Pancreas (tissue), 10 donors: ENCODE results near the gene KXD1. TPM values are rescaled to one million over a fixed set of nuclear protein-coding genes. Genes with fewer than 3 reads are reported as not detected.
A peak's percentile ranks its signal among the peaks of the same experiment; 100 is the strongest.

Source experiments
- ATAC-seq, 4 donors: fragments of 200-7000 bp; cut with Tn5 transposase; one replicate each; pipeline versions ENCODE4 v1.8.0 to v1.9.1; 2020; ENCODE audit warnings: mild to moderate bottlenecking in 4 of 4, moderate library complexity in 4 of 4
- DNase-seq, 6 donors: peaks; one replicate each; pipeline ENCODE4 v3.0.0-alpha.2; 2020
- FAIRE-seq: peaks from 2 replicates; lab custom pipeline; 2012; peaks lifted over from hg19 to GRCh38; lab: Jason Lieb, UNC
- H3K27ac ChIP-seq, 4 donors: fragments of 200-600 bp; sonication (generic); 1 replicate in 3 of 4; 2 replicates in 1 of 4; pipeline versions ENCODE4 v1.5.0 to v1.8.0; 2020
- H3K27me3 ChIP-seq, 4 donors: fragments of 200-600 bp; one replicate each; pipeline ENCODE4 v1.8.0; 2021
- H3K36me3 ChIP-seq, 3 donors: fragments of 200-600 bp; sonication (generic) in 1 of 3; one replicate each; pipeline versions ENCODE4 v1.5.0 to v1.8.0; 2020 to 2021
- H3K4me1 ChIP-seq, 3 donors: fragments of 200-600 bp; one replicate each; pipeline ENCODE4 v1.8.0; 2021
- H3K4me3 ChIP-seq, 4 donors: fragments of 200-600 bp; sonication (generic) in 2 of 4; one replicate each; pipeline versions ENCODE4 v1.5.0 to v1.8.0; 2020 to 2021
- H3K9me3 ChIP-seq, 4 donors: fragments of 200-600 bp; one replicate each; pipeline ENCODE4 v1.8.0; 2021
- CTCF ChIP-seq, 4 donors: fragments of 200-600 bp; sonication (generic) in 3 of 4; IDR thresholded peaks; one replicate each; pipeline versions ENCODE4 v1.5.0 to v1.8.0; 2021; ENCODE audit warnings: antibody characterized with exemption in 4 of 4
- WGBS, 2 donors: extraction: QIAGEN DNeasy Blood & Tissue Kit; methylation state at CpG; one replicate each; pipeline ENCODE4 v1.1.7; 2013; 5-methylcytosine and 5-hydroxymethylcytosine counted together
- intact Hi-C, 3 donors: fragments of 100-400 bp; cut with DNase I; formaldehyde crosslinking; loops; one replicate each; pipeline versions ENCODE4 v1.11.1 to v1.14.2; 2022
- polyA plus RNA-seq, 2 donors: library from polyadenylated mRNA; stranded (reverse); fragments of 200-250 nt; gene quantifications; one replicate each; pipeline ENCODE4 v1.2.3, GENCODE V29; 2013
- total RNA-seq, 6 donors: library from RNA; stranded (reverse); fragmentation: NEBNext Ultra II Directional in 4 of 6; extraction: Animal tissue kit (Norgen Biotek cat#: 25700) in 4 of 6; gene quantifications; one replicate each; pipeline versions ENCODE4 v1.2.1 to v1.2.4, GENCODE V29; 2021 to 2023
- donor health status: healthy with polysubstance abuse.
- donor health status: DM: no; HTN: no; CAD: no; lungs with moderate emphysema.
- donor health status: DM: no; HTN: no; CAD: no.
- donor health status: control.
- donor health status: control.
- donor health status: Bipolar disorder and iron deficiency.
- donor health status: DM: yes; HTN: yes; CAD: no.
- donor health status: DM: no; HTN: no; CAD: no.
- donor health status: DM: no; HTN: no; CAD: no.
- donor health status: DM: yes; HTN: yes; CAD: no.

The KXD1 gene
- total and polyA plus RNA-seq, 8 donors = 33.4 to 66.9 (median 42.2) TPM

- no peak for FAIRE-seq
- WGBS, 2 donors = 61 to 75% methylated on average over 9 of the region's 9 CpGs
These were observed 51.4 kb downstream of the KXD1 start for GRCh38 chr19:18608805-18609716.

GRCh38 chr19:18609717-18610051 is 52.0 kb downstream of the KXD1 start:
- 16 to 18% methylated on average over 2 of the region's 2 CpGs for WGBS, 2 donors
- no peaks in the 10 kb centered on the region for H3K36me3 ChIP-seq
- ATAC-seq (no peak), FAIRE-seq (no peak), DNase-seq (no peak)
- no peaks in the 10 kb centered on the region for H3K9me3 ChIP-seq
- no peak overlapping the region for H3K27ac ChIP-seq
- intact Hi-C loops = no loop called here
- no peak for TF ChIP-seq CTCF (IDR thresholded peaks at IDR 0.05)
- H3K27me3 ChIP-seq = peaks cover 0 to 29% (median 7%) of the 10 kb centered on the region in 4 donors
- H3K4me3 ChIP-seq = no peak overlapping the region
- peaks cover 0 to 12% (median 0%) of the 10 kb centered on the region in 3 donors for H3K4me1 ChIP-seq

More at GRCh38 chr19:18608805-18609716, 51.4 kb downstream of the KXD1 start:
- Histone ChIP-seq H3K36me3 (no peaks in the 10 kb centered on the region), H3K27me3 (peaks cover 0 to 29% (median 7%) of the 10 kb centered on the region in 4 donors), H3K9me3 (no peaks in the 10 kb centered on the region), H3K4me1 (peaks cover 0 to 12% (median 0%) of the 10 kb centered on the region in 3 donors), H3K4me3 (no peak overlapping the region), H3K27ac (no peak overlapping the region)
- no peak for ATAC-seq
- intact Hi-C loops = no loop called here
- no peak for DNase-seq
- TF ChIP-seq CTCF (IDR thresholded peaks at IDR 0.05) = no peak

GRCh38 chr19:18610245-18610555 is 52.5 kb downstream of the KXD1 start:
- Histone ChIP-seq H3K4me1 (peaks cover 0 to 12% (median 0%) of the 10 kb centered on the region in 3 donors), H3K27me3 (peaks cover 0 to 29% (median 7%) of the 10 kb centered on the region in 4 donors), H3K27ac (no peak overlapping the region), H3K4me3 (no peak overlapping the region), H3K36me3 (no peaks in the 10 kb centered on the region), H3K9me3 (no peaks in the 10 kb centered on the region)
- intact Hi-C loops = no loop called here
- ATAC-seq (no peak), DNase-seq (no peak), FAIRE-seq (no peak)
- 46 to 50% methylated on average over 3 of the region's 3 CpGs for WGBS, 2 donors
- TF ChIP-seq CTCF (IDR thresholded peaks at IDR 0.05) = no peak

DNA sequence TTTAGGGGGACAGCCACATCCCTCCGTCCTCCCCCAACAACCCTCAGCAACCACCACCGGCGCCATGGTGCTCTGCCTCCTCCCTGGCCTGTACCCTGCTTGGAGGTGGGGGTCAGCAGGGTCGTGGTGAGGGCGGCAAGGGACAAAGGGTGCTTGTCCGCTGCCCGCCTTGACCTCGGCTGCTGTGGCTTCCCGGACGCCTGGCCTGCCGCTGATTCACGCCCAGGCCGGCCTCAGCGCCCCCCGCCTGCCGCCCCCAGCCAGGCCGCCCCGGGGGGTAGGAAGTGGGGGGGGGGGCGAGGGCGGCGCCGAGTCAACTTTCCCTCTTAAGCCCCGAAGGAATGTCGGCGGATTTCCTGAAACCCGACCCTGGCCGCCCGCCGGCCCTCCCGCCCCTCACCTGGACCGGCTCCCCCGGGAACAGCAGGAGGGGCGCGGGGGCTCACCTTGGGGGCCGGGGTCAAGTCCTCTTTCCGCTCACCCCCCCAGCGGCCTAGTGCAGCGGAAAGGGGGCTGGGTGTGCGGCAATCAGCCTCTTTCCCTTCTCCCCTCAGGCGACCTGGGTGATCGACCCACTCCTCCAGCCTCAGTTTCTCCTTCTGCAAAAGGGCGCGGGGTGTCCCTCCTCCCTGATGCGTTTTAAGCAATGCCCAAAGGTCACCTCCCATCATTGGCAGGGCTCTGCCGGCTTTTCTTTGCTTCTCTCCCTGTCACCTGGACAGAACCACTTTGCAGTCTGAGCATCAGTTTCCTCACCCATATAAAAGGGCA is 53.1 kb downstream of the KXD1 start:
- intact Hi-C loops = no loop called here
- Histone ChIP-seq H3K27me3 (peaks cover 0 to 25% (median 7%) of the 10 kb centered on the region in 4 donors), H3K27ac (no peak overlapping the region), H3K36me3 (no peaks in the 10 kb centered on the region), H3K9me3 (no peaks in the 10 kb centered on the region), H3K4me1 (peaks cover 0 to 12% (median 0%) of the 10 kb centered on the region in 3 donors), H3K4me3 (no peak overlapping the region)
- DNase-seq = peak in 1 of 6 donors; percentile 32
- TF ChIP-seq CTCF (IDR thresholded peaks at IDR 0.05) = no peak
- 8 to 12% methylated on average over 34 to 45 of the region's 45 CpGs for WGBS, 2 donors
- ATAC-seq = no peak
- FAIRE-seq = no peak
